DMS 273 treated with DMSO at 0.1 percent for 48 hours (cell line): ENCODE results near the gene SEPTIN8.

Experiments
- DNase-seq: peaks from one replicate; lab custom pipeline; 2025; lab: John Stamatoyannopoulos, UW

SEPTIN8 gene

GRCh38 chr5:132780577-132780976 lies 3.5 kb upstream of the SEPTIN8 start:
- DNase-seq = no peak

- no peak for DNase-seq
Observed at GRCh38 chr5:132779961-132780360, 2.9 kb upstream of the SEPTIN8 start.

- DNase-seq = no peak
Observed at GRCh38 chr5:132778856-132779255, 1.8 kb upstream of the SEPTIN8 start.

- no peak for DNase-seq
Observed at GRCh38 chr5:132778129-132778528, 1.1 kb upstream of the SEPTIN8 start.

GRCh38 chr5:132776938-132777208 lies 166 bp downstream of the SEPTIN8 start:
- DNase-seq = no peak

- DNase-seq = peak; percentile 53
Observed at GRCh38 chr5:132776131-132776937, 705 bp downstream of the SEPTIN8 start.

GRCh38 chr5:132775476-132775961 lies 1.5 kb downstream of the SEPTIN8 start:
- no peak for DNase-seq

- no peak for DNase-seq
Observed at GRCh38 chr5:132774896-132775295, 2.1 kb downstream of the SEPTIN8 start.

GRCh38 chr5:132774406-132774805 lies 2.6 kb downstream of the SEPTIN8 start:
- DNase-seq = no peak

GRCh38 chr5:132773601-132774355 lies 3.3 kb downstream of the SEPTIN8 start:
- peak; percentile 85 for DNase-seq

- peak; percentile 59 for DNase-seq
Observed at GRCh38 chr5:132773114-132773513, 3.9 kb downstream of the SEPTIN8 start.

- DNase-seq = no peak
Observed at GRCh38 chr5:132772291-132773070, 4.6 kb downstream of the SEPTIN8 start.

GRCh38 chr5:132771503-132771998 lies 5.5 kb downstream of the SEPTIN8 start:
- no peak for DNase-seq

- no peak for DNase-seq
Observed at GRCh38 chr5:132770476-132771159, 6.4 kb downstream of the SEPTIN8 start.

- DNase-seq = no peak
Observed at GRCh38 chr5:132768485-132768868, 8.6 kb downstream of the SEPTIN8 start.

GRCh38 chr5:132767150-132767549 lies 9.9 kb downstream of the SEPTIN8 start:
- no peak for DNase-seq

GRCh38 chr5:132766806-132767055 lies 10.3 kb downstream of the SEPTIN8 start:
- DNase-seq = no peak

- DNase-seq = no peak
Observed at GRCh38 chr5:132766020-132766805, 10.8 kb downstream of the SEPTIN8 start.

GRCh38 chr5:132765311-132766019 lies 11.6 kb downstream of the SEPTIN8 start:
- no peak for DNase-seq

GRCh38 chr5:132764671-132765238 lies 12.3 kb downstream of the SEPTIN8 start:
- DNase-seq = no peak
